Stomach smooth muscle (tissue), 2 donors: Measurements from ENCODE around the gene KRT73.

ENCODE experiments used
- H3K27ac ChIP-seq: one replicate; pipeline ENCODE4 v1.7.0; 2013; ENCODE audit warnings: mild to moderate bottlenecking, low read length, inconsistent platforms
- H3K27me3 ChIP-seq, 2 donors: one replicate each; pipeline ENCODE4 v1.7.0; 2013; ENCODE audit warnings: low read length in 2 of 2; ENCODE audit not compliant: insufficient read depth in 2 of 2, control insufficient read depth in 1 of 2
- H3K36me3 ChIP-seq, 2 donors: one replicate each; pipeline ENCODE4 v1.7.0; 2013; ENCODE audit warnings: low read length in 2 of 2; ENCODE audit not compliant: control insufficient read depth in 2 of 2, insufficient read depth in 2 of 2
- H3K4me1 ChIP-seq: one replicate; pipeline ENCODE4 v1.7.0; 2013; ENCODE audit warnings: low read length; ENCODE audit not compliant: control insufficient read depth, insufficient read depth
- H3K4me3 ChIP-seq, 2 donors: one replicate each; pipeline ENCODE4 v1.7.0; 2013; ENCODE audit warnings: low read length in 2 of 2
- H3K9ac ChIP-seq, 2 donors: one replicate each; pipeline ENCODE4 v1.7.0; 2013; ENCODE audit warnings: low read length in 2 of 2, mild to moderate bottlenecking in 1 of 2
- H3K9me3 ChIP-seq, 2 donors: one replicate each; pipeline ENCODE4 v1.7.0; 2013; ENCODE audit warnings: low read length in 2 of 2; ENCODE audit not compliant: control insufficient read depth in 2 of 2
- donor health status: healthy.
- donor health status: Pancreatic carcinoma.

KRT73 gene

GRCh38 chr12:52645982-52646381 is 27.6 kb upstream of the KRT73 start:
- no peak overlapping the region for H3K4me3 ChIP-seq
- no peak overlapping the region for H3K9ac ChIP-seq
- H3K4me1 ChIP-seq: peaks cover 2% of the 10 kb centered on the region
- H3K9me3 ChIP-seq: no peaks in the 10 kb centered on the region
- peaks cover 0 to 10% of the 10 kb centered on the region in 2 donors for H3K27me3 ChIP-seq
- no peak overlapping the region for H3K27ac ChIP-seq
- no peaks in the 10 kb centered on the region for H3K36me3 ChIP-seq

DNA sequence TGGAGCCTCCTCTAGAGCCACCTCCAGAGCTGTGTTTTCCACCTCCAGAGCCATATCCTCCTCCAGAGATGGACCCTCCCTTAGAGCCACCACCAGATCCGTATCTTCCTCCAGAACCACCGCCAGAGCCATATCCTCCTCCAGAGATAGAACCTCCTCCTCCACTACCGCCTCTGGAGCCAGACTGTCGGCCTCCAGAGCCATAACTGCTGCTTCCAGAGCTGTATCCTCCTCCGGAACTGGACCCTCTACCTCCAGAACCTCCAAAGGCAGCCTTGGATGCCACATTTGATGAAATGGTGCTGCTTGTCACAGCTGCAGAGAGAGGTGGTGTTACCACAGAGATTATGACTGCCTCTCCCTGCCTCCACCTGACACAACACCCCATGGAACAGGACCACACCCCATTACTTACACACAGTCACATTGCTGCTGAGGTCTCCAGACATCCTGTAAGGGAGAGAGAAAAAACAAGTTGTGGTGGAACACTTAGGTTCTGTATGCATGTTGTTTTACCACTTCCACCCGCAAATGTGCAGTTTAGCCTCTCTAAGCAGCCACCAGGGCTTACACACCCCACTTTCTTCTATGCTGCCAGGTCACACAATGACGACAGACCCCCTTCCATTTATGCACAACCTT is 26.9 kb upstream of the KRT73 start:
- Histone ChIP-seq H3K27me3 (peaks cover 0 to 10% of the 10 kb centered on the region in 2 donors), H3K9ac (no peak overlapping the region), H3K27ac (no peak overlapping the region)

GRCh38 chr12:52644078-52644415 is 25.7 kb upstream of the KRT73 start:
- Histone ChIP-seq H3K9ac (no peak overlapping the region), H3K36me3 (no peaks in the 10 kb centered on the region), H3K27ac (no peak overlapping the region), H3K4me1 (no peaks in the 10 kb centered on the region), H3K4me3 (no peak overlapping the region), H3K9me3 (no peaks in the 10 kb centered on the region), H3K27me3 (peaks cover 0 to 10% of the 10 kb centered on the region in 2 donors)

More for the DNA sequence above, 26.9 kb upstream of the KRT73 start:
- Histone ChIP-seq H3K4me3 (no peak overlapping the region), H3K36me3 (no peaks in the 10 kb centered on the region), H3K4me1 (no peaks in the 10 kb centered on the region), H3K9me3 (no peaks in the 10 kb centered on the region)

- no peak overlapping the region for H3K9ac ChIP-seq
- no peaks in the 10 kb centered on the region for H3K9me3 ChIP-seq
- peaks cover 0 to 10% of the 10 kb centered on the region in 2 donors for H3K27me3 ChIP-seq
- H3K36me3 ChIP-seq: no peaks in the 10 kb centered on the region
- no peak overlapping the region for H3K4me3 ChIP-seq
- H3K4me1 ChIP-seq: no peaks in the 10 kb centered on the region
- no peak overlapping the region for H3K27ac ChIP-seq
These were observed 25.1 kb upstream of the KRT73 start for GRCh38 chr12:52643233-52644077.

DNA sequence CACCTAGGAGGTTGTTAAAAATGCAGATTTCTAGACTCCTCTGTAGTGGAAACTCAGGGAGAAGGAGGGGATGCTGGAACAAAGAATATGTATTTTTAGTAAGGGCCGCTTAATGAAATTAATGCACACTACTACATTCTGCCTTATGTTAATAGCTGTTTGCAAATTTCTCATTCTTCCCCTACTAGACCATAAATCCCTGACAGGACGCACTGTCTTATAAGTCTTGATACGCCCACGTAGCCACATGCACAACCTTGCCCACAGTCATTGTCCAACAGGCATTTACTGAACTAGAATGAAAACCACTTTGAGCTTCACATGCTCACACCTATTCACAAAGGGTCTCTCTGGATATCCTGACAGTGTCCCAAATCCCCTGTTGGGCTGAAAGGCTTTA is 23.1 kb upstream of the KRT73 start:
- H3K4me1 ChIP-seq: no peaks in the 10 kb centered on the region
- H3K9me3 ChIP-seq: no peaks in the 10 kb centered on the region
- no peaks in the 10 kb centered on the region for H3K36me3 ChIP-seq
- H3K27me3 ChIP-seq: peaks cover 0 to 10% of the 10 kb centered on the region in 2 donors
- no peak overlapping the region for H3K4me3 ChIP-seq
- no peak overlapping the region for H3K9ac ChIP-seq
- no peak overlapping the region for H3K27ac ChIP-seq

DNA sequence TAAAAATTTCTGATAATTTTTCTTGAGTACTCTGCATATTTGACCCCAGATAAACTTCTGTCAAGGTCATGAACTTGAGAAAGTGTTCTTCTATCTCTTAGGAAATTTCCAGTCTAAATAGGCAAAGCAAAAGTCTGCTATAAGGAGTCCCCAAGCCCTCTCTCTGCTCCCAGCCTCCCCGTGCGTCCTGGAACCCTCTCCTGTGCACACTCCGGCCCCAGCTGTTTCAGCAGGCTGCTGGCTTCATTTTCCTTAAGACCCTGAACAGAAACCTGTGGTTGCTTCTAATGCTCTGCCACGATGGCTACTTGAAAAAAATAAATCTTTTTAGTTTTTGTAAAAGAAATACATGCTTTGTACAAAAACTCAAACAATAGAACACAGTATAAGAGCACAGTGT is 18.9 kb upstream of the KRT73 start:
- Histone ChIP-seq H3K9me3 (no peaks in the 10 kb centered on the region), H3K9ac (no peak overlapping the region), H3K27ac (no peak overlapping the region), H3K36me3 (no peaks in the 10 kb centered on the region), H3K27me3 (peaks cover 0 to 3% of the 10 kb centered on the region in 2 donors), H3K4me3 (no peak overlapping the region), H3K4me1 (peaks cover 4% of the 10 kb centered on the region)

- Histone ChIP-seq H3K9me3 (no peaks in the 10 kb centered on the region), H3K36me3 (no peaks in the 10 kb centered on the region), H3K27me3 (peaks cover 0 to 1% of the 10 kb centered on the region in 2 donors), H3K27ac (no peak overlapping the region), H3K4me3 (no peak overlapping the region), H3K9ac (no peak overlapping the region), H3K4me1 (peaks cover 4% of the 10 kb centered on the region)
These were observed 18.4 kb upstream of the KRT73 start for GRCh38 chr12:52636592-52637258.

- Histone ChIP-seq H3K4me1 (peaks cover 4% of the 10 kb centered on the region), H3K27me3 (no peaks in the 10 kb centered on the region), H3K4me3 (no peak overlapping the region)
These were observed 17.8 kb upstream of the KRT73 start for GRCh38 chr12:52636189-52636588.

DNA sequence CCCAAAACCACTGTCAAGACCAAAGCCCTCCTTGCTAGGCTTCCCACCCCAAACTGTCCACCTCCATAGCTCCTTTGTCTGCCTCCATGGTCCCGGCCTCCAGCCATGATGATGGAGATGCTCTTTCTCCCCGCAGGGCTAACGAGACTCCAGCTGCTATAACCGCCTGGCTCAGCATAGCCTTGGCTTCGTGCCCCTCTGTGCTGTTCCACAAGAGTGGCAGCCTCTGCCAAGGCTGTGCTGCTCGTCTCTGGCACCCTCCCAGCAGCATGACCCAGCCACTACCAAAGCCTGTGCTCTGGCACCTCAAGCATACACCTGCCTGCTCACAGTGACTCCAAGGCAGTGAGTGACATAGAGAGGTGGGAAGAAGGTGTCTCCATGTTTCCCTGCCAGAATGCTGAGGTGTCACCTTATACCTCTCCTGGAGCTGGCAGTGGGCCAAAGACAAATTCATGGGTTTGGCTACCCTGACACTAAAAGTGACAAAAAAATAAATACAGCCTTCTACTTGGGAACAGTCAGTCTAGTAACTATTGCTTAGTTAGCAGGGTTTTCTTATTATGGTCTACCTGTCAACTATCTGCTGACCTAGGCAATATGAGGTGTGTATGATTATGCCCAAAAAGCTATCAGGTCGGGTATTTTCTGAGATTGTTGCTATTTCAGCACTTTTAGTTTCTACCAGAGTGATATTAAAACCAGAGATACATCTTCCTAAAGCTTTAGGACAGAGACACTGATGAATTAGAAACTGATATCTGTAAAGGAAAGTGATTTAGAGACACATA is 16.1 kb upstream of the KRT73 start:
- Histone ChIP-seq H3K27me3 (no peaks in the 10 kb centered on the region), H3K9ac (no peak overlapping the region), H3K27ac (no peak overlapping the region), H3K4me3 (no peak overlapping the region), H3K36me3 (no peaks in the 10 kb centered on the region), H3K4me1 (peaks cover 4% of the 10 kb centered on the region), H3K9me3 (no peaks in the 10 kb centered on the region)

More at GRCh38 chr12:52636189-52636588, 17.8 kb upstream of the KRT73 start:
- H3K36me3 ChIP-seq: no peaks in the 10 kb centered on the region
- no peak overlapping the region for H3K27ac ChIP-seq
- no peak overlapping the region for H3K9ac ChIP-seq
- no peaks in the 10 kb centered on the region for H3K9me3 ChIP-seq

DNA sequence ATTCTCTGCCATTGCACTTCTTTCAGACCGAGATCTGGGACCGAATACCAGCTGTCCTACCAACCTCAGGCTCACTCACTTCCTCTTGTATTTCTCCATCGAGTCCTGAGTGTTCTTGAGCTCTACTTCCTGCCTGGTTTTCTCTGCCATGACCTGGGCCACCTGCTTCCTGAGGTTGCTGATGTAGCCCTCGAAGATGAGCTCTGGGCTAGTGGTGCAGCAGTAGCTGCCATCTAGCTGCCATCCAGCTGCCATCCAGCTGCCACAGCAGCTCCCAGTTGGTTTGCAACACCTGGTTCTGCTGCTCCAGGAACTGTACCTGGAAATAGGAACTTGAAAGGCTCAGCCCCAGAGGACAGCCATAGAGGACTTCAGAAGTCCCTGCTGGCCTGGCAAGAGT is 15.0 kb upstream of the KRT73 start:
- H3K27ac ChIP-seq: no peak overlapping the region
- H3K4me1 ChIP-seq: peaks cover 4% of the 10 kb centered on the region
- no peak overlapping the region for H3K9ac ChIP-seq
- no peaks in the 10 kb centered on the region for H3K36me3 ChIP-seq
- H3K27me3 ChIP-seq: no peaks in the 10 kb centered on the region
- no peaks in the 10 kb centered on the region for H3K9me3 ChIP-seq
- H3K4me3 ChIP-seq: no peak overlapping the region
